GM18861 (cell line): Measurements from ENCODE around the gene RHOBTB3.
"Not testable (repeated sequence)": the region's sequence is repeated elsewhere in the genome, so short reads cannot be mapped to it uniquely, and the experiment has no call there.

ENCODE experiments used
- ATAC-seq: cut with Tn5 transposase; IDR thresholded peaks from one replicate; pipeline ENCODE4 v1.9.1; 2021; ENCODE audit not compliant: unreplicated experiment

RHOBTB3 gene

DNA sequence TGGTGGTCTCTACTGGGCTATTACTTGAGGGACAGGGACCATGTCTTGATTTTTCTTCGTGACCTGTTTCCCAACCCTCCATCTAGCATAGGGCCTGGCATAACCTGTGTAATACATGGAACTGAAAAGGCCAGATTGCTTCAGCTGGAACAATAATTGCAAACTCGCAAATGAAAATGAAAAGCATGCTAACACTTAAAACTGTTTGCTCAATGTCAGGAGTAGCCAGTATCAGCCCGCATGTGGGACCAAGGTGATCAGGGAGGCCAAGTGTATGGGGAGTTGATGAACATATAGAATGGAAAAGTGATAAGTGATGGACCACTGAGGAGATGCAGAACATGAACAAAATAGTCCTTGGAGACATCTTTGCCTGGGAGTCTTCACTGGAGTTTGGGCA lies 66.2 kb downstream of the RHOBTB3 start:
- no peak for ATAC-seq

DNA sequence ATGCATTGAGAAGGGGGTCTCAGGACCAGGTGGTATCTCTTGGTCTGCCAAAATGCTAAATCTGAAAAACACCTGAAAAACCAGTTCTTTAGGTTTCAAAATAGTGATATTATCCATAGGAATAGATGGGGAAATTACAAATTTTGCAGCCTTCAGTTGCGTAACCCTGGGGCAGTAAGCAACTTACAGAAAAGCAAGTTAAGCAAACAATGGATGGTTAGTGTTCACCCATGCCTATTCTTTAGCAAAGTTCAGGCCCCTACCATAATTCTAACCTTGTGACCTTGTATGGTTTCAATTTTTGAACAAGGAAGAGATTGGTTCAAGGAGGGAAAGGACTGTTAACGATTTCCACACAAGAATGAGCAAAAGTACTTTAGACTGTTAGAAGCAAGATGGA lies 66.9 kb downstream of the RHOBTB3 start:
- no peak for ATAC-seq

DNA sequence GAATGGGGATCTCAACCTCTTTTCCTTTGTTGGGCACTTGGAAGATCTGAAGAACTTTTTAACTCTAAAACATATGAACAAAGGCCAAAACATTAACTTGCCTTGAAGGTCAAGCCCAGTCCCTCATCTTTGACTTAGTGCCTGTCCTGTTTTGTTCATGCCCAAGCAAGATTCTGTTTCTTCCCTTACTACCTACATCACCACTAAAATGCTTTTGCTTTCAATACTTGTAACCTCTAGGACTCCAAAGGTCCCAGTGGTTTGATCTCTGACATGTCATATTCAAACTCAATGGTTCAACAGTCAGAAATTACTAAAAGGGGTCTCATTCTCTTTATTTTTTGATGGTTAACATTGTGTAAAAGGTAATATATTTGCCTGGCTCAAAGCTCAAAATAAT lies 67.4 kb downstream of the RHOBTB3 start:
- no peak for ATAC-seq

DNA sequence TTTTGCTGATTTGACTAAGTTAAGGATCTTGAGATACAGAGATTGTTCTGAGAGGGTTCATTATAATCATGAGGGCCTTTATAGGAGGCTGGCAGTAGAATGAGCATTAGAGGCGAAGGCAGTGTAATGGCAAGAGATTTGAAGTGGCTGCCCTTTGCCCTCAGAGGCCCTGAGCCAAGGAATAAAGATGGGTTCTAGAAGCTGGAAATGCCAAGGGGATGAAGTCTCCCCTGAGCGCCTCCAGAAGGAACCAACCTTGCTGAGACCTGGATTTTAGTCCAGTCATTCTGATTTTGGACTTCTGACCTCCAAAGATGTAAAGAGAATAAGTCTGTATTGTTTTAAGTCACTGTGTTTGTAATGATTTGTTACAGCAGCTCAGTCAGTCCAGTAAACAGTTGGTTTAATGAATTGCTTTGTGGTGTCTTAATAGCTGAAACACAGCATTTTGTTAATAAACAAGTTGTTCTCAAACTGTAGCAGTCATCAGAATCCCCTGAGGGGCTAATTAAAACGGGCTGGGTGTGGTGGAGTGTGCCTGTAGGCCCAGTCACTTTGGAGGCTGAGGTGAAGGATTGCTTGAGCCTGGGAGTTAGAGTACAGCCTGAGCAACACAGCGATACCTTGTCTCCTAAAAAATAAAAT lies 68.2 kb downstream of the RHOBTB3 start:
- no peak for ATAC-seq

DNA sequence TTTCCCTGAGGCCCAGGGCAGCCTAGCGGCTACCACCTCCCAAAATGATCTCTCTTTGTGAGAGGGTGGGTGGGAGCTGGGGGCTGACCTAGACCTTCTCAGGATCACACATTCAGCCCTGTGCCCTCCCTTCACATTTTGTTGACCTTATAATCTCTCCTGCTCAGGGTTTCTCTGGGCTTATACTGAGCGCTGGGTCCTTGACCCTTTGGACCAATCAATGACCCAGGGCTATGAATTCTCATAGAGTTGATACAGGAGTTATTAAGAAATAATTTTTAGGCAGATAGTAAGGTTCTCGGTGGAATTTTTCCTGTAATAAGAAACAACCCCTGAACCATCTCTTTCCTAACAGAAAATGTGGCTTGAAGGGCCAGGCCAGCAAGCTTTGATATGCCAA lies 69.4 kb downstream of the RHOBTB3 start:
- no peak for ATAC-seq

DNA sequence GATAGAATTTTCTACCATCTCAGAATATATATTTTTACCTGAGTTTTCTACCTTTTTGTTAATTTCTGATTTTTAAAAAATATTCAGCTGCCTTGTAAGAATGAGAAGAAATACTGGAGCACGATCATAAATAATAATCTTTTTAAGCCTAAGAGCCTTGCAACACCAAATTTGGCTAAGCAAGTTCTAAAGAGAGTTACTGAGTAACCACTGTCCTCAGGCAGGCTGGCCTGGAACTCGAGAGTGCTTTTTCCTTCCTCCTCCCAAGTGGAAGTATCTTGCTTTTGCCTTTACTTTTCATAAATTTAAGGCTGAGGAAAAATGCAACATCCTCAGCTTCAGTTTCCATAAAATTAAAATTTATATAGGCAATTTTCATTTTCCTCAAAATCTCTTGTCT lies 70.4 kb downstream of the RHOBTB3 start:
- ATAC-seq = no peak

DNA sequence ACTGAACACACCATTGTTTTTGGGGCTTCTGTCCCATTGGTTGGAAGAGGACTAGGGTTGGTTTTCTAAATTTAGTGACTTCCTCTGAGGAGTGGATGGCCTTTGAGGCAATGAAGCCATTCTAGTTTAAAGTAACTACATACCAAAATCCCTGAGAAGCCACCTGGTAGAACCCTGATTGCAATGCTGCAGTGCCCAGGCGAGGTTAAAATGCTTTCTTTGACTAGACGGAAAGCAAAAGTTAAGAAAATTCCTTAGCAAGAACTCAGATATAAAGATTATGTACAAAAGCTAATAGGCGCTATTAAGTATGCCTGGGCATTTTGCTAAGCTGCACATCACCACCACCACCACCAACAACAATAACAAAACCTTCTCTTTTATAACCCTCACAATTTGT lies 70.8 kb downstream of the RHOBTB3 start:
- ATAC-seq = no peak

DNA sequence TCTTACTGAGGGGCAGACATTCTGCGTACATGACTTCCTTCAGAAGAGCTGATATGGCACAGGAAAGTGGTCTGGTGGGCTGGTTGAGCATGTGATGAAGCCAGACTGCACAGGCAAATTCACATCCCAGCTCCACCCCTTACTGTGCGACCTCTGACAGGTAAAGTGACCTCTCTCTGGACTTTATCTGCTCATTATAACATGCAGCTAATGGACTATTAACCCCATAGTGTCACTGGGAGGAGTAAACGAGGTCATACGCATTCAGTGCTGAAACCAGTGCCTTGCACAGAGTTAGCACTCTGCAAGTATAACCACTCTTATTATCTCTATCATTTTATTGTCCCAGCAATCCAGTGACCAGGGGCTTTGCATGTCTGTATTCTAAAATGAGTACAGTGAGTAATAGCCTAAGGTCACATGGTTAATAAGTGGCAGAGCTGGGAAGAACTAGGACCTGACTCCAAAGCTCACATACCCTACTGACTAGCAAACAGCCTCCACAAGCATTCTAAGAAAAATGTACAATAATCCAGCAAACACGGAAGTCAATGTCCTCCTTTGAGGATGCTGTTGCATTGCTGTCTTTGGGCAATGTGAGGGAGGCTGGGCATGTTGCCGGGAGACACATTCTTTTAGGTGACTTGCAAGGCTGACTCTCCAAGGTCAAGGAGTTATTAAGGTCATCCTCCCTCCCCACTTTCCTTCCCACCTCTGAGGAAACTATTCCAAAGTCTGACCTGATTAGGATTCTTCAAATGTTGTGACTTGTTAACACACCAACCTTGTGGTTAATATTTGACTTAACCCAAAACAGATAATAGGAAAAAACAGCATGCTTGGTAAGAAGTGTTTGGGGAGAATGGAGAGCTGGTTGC lies 72.4 kb downstream of the RHOBTB3 start:
- no peak for ATAC-seq

DNA sequence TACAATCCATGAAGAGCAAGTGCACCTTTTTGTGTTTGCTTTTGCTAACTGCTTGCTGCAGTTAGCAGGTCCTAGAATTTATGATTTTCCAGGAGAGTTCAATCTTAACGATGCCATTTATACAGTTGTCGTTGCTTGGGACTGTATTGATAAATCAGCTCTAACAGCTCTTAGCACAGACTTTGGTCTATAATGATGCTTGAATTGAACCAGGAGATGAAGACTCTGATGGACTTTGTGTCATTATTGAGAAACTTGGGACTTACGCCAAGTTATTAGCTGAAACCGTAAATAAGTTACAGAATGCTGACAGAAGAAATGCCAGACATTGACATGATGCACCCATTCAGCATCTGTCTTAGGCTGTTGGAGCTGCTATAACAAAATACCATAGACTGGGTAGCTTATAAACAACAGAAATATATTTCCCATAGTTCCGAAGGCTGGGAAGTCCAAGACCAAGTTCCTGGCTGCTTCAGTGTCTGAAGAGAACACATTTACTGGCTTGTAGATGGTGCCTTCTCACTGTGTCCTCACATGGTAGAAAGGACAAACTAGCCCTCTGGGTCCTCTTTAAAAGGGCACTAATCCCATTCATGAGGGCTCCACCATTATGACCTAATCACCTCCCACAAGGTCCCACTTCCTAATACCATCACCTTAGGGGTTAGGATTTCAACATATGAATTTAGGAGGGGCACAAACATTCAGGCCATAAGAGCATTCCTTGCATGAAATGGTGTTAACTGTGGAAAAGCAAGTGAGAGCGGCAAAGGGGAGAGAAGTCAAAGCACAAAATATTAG lies 73.8 kb downstream of the RHOBTB3 start:
- ATAC-seq = no peak

DNA sequence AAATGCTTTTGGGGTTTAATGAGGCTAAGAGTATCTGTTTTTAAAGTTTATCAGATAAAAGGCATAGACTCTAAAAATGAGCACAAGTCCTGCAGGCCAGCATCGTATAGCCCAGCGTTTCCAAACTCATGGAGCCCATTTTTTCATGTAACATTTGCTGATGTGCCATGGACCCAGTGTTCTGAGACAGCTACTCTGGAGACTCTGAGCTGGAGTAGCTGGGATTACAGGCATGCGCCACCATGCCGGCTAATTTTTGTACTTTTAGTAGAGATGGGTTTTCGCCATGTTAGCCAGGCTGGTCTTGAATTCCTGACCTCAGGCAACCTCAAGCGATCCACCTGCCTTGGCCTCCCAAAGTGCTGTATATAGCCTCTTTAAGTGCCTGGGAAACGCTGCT lies 75.6 kb downstream of the RHOBTB3 start:
- ATAC-seq = no peak

DNA sequence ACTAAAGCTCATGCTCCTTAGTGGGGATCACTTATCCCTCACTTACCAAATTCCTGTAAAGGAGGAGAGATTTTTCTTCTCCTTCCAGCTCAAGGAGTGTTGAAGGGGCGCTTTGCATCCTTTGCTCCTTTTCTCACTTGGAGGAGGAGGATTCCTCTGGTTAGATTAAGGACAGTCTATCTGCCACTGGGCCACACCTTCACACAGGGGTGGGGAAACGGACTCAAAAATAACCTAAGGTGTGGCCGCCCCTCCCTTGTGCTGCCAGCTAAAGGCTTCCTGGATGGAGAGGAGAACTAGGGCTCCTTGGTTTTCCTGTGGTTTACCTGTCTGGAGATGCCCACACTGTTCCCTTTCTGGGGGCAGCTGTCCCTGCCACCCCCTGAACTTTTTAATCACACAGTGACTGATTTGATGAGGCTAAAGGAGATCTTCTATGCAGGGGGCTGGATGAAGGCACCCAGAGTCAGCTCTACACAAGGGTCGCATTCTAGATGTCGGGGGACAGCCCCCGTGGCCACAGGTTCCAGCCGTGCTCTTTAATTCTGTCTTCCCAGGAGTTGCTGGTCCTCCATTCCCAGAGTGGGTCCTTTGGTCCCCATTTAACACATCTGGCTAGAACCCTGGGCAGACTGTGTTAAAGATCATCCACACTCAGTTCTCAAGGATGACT lies 77.0 kb downstream of the RHOBTB3 start:
- peak; percentile 4 for ATAC-seq

DNA sequence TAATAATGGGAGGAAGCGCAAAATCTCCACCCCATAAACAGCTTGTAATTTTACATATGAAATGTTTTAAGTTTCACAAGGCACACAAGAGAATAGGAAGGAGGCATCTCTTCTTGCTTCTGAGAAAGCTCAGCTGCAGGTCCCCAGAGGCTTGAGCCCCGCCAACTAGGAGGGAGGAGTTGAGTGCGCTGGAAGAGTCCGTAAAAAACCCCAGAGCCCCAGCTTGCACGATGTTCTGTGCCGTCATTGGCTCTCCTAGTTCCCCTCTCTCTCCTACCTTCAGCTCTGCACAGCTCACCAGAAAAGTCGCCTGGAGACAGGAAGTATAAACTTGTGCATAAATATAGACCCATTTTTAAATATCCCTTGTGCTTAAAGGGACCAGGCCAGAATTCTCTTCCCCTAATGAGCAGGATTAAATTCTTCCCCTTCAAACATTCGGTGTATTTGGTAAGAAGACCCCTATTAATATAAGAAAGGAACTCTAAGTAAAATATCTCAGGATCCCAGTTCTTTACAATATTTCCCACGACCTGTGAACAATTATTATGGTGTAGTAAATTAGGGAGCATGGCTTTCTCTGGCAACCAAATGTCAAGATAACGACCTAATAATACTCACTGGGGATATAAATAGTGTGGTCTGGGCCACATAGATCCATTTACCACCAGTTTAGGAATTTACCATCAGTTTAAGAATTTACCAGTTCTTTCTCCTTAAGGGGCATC lies 77.7 kb downstream of the RHOBTB3 start:
- peak; percentile 99 for ATAC-seq

DNA sequence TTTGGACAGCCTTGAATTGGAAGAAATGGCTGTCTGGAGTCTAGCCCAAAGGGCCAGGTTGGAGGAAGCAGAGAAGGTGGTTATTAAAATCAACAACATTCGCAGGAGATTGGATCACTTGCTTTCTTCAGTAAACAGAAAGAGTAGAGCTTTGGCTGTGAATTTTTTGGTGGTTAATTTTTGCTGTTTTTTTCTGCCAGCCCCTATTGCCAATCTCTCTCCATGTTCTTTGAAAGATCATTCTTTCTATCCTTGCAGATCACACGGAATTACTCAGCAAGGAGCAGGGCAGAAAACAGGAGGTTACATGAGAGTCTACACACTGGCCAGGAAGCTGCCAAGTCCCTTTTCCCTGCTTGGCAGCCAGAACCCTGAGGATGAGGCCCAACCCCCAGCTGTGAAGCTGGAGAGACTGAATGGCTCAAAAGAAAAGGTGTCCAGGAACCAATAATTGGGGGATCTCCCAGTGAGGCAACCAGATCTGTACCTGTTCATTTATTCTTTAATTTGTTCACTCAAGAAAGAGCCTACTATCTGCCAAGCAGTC lies 78.4 kb downstream of the RHOBTB3 start:
- no peak for ATAC-seq

DNA sequence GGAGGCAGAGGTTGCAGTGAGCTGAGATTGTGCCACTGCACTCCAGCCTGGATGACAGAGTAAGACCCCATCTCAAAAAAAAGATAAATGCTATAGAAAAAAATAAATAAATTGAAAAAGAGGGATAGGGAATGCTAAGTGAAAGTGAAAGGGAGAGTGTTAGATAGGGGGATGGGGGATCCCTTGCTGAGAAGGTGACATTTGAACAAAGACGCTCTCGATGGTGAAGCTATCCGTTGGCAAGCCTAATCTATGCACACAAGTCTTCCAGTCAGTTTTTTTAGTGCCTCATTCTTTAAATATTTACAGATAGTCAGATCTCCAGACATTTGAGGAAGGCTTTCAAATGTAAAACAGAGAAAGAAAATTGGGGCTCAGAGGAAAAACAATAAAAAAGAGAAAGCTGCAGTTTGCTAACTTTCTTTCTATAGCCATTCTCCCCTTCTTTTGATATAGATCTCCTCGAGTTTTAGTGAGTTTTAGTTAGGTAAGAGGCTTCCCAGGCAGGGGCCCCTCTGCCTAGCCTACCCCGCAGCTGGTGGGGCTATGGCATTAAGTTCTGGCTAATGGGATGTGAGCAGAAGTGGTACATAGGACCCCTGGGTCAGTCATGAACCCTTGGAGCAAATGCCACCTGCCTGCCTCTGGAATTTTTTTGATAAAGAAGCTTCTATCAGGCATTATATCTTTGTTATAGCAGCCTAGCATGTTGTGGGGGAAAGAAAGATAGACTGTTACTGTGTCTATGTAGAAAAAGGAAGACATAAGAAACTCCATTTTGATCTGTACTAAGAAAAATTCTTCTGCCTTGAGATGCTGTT lies 79.4 kb downstream of the RHOBTB3 start:
- ATAC-seq = no peak

DNA sequence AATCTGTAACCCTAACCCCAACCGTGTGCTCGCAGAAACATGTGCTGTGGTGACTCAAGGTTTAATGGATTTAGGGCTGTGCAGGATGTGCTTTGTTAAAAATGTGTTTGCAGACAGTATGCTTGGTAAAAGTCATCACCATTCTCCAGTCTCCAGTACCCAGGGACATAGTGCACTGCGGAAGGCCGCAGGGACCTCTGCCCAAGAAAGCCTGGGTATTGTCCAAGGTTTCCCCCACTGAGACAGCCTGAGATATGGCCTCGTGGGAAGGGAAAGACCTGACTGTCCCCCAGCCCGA lies 79.9 kb downstream of the RHOBTB3 start:
- not testable (repeated sequence) for ATAC-seq

DNA sequence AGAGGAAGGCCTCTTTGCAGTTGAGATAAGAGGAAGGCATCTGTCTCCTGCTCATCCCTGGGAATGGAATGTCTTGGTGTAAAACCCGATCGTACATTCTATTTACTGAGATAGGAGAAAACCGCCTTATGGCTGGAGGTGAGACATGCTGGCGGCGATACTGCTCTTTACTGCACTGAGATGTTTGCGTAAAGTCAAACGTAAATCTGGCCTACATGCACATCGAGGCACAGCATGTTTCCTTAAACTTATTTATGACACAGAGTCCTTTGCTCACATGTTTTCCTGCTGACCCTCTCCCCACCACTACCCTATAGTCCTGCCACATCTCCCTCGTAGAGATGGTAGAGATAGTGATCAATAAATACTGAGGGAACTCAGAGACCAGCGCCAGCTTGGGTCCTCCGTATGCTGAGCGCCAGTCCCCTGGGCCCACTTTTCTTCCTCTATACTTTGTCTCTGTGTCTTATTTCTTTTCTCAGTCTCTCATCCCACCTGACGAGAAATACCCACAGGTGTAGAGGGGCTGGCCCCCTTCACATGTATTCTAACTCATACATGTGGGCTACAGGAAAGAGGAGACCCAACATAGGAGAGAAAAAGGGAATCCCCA lies 80.4 kb downstream of the RHOBTB3 start:
- not testable (repeated sequence) for ATAC-seq

DNA sequence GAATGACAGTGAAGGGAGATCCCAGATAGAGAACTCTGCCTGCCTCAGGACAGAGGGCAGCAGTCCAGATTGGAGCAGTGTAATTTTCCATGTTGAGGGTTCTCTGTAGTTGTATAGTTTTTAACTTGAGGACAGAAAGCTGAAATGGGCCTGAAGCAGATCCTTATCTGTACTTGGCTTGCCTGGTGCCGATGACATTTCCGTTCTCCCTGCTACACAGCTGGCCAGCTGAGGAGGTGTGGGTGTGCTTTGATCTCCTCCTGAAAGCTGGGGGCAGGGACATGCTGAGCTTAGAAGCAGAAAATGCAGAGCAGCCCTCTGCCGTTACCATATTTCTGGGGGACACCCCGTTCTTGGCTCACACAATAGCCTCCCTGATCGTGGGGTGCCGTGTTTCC lies 80.9 kb downstream of the RHOBTB3 start:
- ATAC-seq = no peak

DNA sequence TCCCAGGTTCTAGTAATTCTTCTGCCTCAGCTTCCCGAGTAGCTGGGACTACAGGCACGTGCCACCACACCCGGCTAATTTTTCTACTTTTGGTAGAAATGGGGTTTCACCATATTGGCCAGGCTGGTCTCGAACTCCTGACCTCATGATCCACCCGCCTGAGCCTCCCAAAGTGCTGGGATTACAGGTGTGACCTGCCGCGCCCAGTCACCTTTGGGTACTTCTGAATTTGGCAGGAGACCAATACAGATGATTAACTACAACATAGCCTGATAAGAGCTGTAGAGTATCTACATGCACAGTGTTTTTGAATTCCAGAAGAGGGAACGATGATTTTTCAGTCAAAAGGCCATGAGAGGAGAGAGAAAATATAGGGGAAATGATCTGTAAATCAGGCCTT lies 81.9 kb downstream of the RHOBTB3 start:
- ATAC-seq = not testable (repeated sequence)

DNA sequence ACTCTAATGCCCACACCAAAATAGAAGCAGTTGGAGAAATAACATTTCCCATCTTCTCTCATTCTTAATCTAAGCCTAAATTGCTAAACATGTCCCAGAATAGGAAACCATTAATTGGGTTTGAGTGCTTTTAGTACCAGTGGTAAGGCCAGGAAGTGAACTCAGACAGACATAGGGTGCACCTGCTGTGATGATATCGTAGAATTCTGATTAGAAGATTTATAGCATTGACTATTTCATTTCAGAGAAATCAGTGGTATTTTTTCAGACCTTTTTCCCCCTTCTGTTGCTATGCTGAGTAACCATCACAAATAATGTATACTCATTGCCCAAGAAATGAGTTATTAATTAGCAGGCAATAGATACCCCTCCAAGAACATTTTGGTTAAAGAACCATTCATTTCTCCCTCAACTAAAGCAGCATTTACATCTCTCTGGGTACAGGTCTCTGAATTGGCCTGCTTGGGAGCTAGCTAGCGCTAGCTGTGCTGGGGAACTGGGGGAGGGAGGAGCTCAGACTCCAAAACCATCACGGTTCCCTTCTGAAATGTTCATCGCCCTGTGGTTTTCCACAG lies 84.1 kb downstream of the RHOBTB3 start:
- no peak for ATAC-seq
